GM19395 (cell line): ENCODE measurements around the gene ZFAND5.

ENCODE experiments used
- ATAC-seq: cut with Tn5 transposase; IDR thresholded peaks from one replicate; pipeline ENCODE4 v1.9.1; 2021; ENCODE audit warnings: mild to moderate bottlenecking, moderate library complexity; ENCODE audit not compliant: unreplicated experiment

The ZFAND5 gene

GRCh38 chr9:72364679-72365524 lies at the start of gene ZFAND5:
Gene ZFAND5 (minus strand): TSS chr9:72365208. CDS start chr9:72360778, 4,430 bp downstream.
- ATAC-seq = peak; percentile 79

DNA sequence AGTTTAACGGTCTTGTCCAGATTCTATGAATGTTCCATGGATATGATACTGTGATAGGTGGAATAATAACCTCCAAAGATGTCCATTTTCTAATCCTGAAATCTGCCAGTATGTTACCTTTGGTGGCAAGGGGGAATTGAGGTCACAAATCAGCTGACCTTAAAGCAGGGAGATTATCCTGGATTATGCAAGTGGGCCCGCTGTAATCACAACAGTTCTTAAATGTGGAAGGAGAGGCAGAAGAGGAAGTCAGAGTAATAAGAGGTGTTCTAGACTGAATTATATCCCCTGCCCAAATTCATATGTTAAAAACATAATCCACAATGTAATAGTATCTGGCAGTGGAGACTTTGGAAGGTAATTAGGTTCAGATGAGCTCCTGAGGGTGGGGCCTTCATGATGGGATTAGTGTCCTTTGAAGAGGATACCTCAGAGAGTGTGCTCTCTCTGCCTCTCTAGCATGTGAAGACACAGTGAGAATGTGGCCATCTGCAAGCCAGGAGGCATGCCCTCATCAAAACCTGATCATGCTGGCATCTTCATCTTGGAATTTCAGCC lies 47.6 kb upstream of the ZFAND5 start:
- no peak for ATAC-seq

- ATAC-seq = no peak
These were observed 45.2 kb upstream of the ZFAND5 start for GRCh38 chr9:72410214-72410613.

DNA sequence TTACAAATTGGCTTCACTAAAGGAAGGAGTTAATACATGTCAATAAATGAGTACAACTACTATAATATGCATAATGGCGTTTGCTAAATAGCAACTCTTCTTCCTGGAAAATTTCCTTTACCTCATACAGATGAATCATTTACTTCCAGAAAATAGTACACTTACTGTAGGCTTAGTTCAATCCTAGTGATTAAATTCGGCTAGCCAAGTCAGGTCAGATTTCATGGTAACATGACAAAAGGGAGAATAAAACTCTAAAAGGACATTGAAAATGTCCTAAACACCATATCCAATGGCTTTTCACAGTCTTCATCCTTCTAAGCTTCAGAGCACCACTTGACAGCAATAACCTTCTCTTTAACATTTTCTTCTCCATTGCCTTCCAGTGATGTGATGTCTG lies 42.1 kb upstream of the ZFAND5 start:
- ATAC-seq = no peak

GRCh38 chr9:72402744-72403143 lies 37.7 kb upstream of the ZFAND5 start:
- ATAC-seq = no peak

DNA sequence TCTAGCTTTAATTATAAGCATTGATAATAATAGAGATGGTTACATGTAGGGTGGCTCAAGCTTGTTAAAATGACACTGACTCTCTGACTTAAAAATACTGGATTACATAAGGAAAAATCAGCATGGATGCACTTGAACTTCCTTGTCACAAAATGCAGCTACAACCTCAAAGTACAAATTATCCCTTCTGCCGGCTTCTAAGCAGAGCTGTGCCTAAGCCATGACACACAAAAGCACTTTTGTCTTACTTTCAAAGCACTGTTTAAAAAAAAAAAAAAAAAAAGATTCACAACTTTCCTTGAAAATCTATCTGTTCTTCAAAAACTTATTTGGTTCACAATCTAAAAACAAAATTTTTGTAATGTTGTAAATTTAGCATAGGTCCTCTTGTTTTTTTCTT lies 36.4 kb upstream of the ZFAND5 start:
- ATAC-seq = no peak

- ATAC-seq = no peak
These were observed 35.9 kb upstream of the ZFAND5 start for GRCh38 chr9:72400866-72401265.

- ATAC-seq = no peak
These were observed 34.4 kb upstream of the ZFAND5 start for GRCh38 chr9:72399391-72399790.

- no peak for ATAC-seq
These were observed 31.5 kb upstream of the ZFAND5 start for GRCh38 chr9:72396247-72397091.

- no peak for ATAC-seq
These were observed 29.1 kb upstream of the ZFAND5 start for GRCh38 chr9:72394066-72394465.

GRCh38 chr9:72390907-72391306 lies 25.9 kb upstream of the ZFAND5 start:
- no peak for ATAC-seq

GRCh38 chr9:72386186-72386585 lies 21.2 kb upstream of the ZFAND5 start:
- ATAC-seq = no peak

GRCh38 chr9:72384710-72385485 lies 19.9 kb upstream of the ZFAND5 start:
- no peak for ATAC-seq

DNA sequence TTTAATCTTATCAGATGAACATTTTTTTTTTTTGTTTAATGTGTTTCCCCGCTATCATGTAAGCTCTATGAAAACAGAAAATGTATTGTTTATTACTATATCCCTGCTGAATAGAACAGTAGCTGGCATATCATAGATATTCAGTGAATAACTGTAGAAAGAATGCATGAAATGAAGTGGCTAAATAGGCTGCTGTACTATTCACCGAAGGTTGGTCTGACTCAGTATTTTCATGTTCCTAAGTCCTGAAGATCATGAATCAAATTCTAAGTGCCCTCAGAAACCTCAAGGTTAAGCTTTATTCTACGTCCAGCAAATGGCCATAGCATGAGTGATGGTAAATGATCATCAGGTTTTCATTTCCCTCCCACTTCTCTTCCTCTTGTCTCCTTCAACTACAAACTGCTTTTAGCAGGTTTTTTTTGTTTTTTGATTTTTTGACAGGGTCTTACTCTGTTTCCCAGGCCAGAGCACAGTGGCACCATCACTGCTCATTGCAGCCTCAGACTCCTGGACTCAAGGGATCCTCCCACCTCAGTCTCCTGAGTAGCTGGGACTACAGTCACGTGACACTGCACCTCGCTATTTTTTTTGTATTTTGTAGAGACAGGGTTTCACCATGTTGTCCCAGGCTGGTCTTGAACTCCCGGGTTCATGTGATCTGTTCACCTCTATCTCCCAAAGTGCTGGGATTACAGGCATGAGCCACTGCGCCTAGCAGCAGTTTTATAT lies 19.1 kb upstream of the ZFAND5 start:
- no peak for ATAC-seq

DNA sequence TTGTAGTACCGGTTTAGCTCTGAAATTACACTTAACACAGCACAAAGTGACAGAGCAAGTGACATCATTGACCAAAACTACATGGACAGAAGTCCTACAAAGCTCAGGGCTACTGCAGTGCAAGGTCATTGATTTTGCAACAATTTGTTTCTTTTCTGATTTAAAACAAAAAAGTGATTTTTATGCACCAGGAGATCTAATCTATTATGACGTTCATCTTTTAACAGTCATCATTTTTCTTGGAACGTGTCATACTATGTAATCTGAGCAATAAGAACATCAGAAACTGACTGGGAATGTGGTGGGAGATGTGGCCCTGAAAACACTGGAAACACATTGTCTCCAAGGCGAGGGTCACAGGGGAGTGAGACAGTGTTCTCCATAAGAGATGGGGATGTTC lies 17.4 kb upstream of the ZFAND5 start:
- ATAC-seq = no peak

- no peak for ATAC-seq
These were observed 12.0 kb upstream of the ZFAND5 start for GRCh38 chr9:72377041-72377440.

DNA sequence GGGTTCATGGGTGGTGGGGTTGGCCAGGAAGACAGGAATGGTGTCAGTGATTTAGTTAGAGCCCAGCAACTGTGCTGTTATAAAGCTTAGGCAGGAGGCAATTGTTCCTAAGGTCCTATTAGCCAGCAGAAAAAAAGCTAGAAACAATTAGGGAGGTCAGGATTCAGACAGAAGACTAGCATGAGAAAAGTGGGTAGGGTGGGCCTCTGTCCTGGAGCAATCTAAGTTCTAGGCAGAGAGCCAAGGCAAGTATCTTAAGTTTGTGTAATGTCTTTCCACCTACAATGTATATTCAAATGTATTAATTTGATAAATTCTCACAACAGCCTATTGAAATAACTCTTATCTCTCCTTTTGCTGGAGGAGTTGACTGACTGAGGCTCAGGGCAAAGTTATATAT lies 6.1 kb upstream of the ZFAND5 start:
- ATAC-seq = no peak

- peak; percentile 47 for ATAC-seq
These were observed 683 bp upstream of the ZFAND5 start for GRCh38 chr9:72365525-72366256.

GRCh38 chr9:72363908-72364678 lies 915 bp downstream of the ZFAND5 start:
- peak; percentile 42 for ATAC-seq
